H9 (cell line): ENCODE data around the gene PLPP1. TPM values are rescaled to one million over a fixed set of nuclear protein-coding genes. Genes with fewer than 3 reads are reported as not detected.

ENCODE experiments used
- DNase-seq: peaks from one replicate; pipeline ENCODE4 v3.0.0-alpha.2; 2017
- H2AFZ ChIP-seq: one replicate; pipeline ENCODE4 v1.6.1; 2013; ENCODE audit warnings: mild to moderate bottlenecking, low read length, control low read depth, moderate library complexity
- H2AK5ac ChIP-seq: 2 replicates; pipeline ENCODE4 v1.6.1; 2013; ENCODE audit warnings: low read length, control low read depth, mixed read lengths; ENCODE audit not compliant: insufficient read length
- H2BK120ac ChIP-seq: one replicate; pipeline ENCODE4 v1.6.1; 2013; ENCODE audit warnings: low read depth, mild to moderate bottlenecking, low read length, control low read depth, inconsistent platforms; ENCODE audit not compliant: poor library complexity, severe bottlenecking
- H2BK12ac ChIP-seq: 2 replicates; pipeline ENCODE4 v1.6.1; 2013; ENCODE audit warnings: low read length, control low read depth, mixed read lengths, low read depth; ENCODE audit not compliant: insufficient read length
- H2BK15ac ChIP-seq: 2 replicates; pipeline ENCODE4 v1.6.1; 2013; ENCODE audit warnings: low read depth, low read length, control low read depth
- H2BK20ac ChIP-seq: one replicate; pipeline ENCODE4 v1.6.1; 2013; ENCODE audit warnings: low read depth, mild to moderate bottlenecking, low read length, control low read depth, inconsistent platforms; ENCODE audit not compliant: poor library complexity, severe bottlenecking
- H2BK5ac ChIP-seq: 2 replicates; pipeline ENCODE4 v1.6.1; 2013; ENCODE audit warnings: low read length, control low read depth, mixed read lengths; ENCODE audit not compliant: insufficient read length
- H3K14ac ChIP-seq: 2 replicates; pipeline ENCODE4 v1.6.1; 2013; ENCODE audit warnings: low read length, control low read depth; ENCODE audit not compliant: insufficient read depth
- H3K18ac ChIP-seq: 2 replicates; pipeline ENCODE4 v1.6.1; 2013; ENCODE audit warnings: low read depth, mild to moderate bottlenecking, mixed read lengths, low read length, control low read depth; ENCODE audit not compliant: insufficient read length
- H3K23ac ChIP-seq: 2 replicates; pipeline ENCODE4 v1.6.1; 2013; ENCODE audit warnings: low read length, control low read depth, mixed read lengths, low read depth; ENCODE audit not compliant: insufficient read length
- H3K23me2 ChIP-seq: 2 replicates; pipeline ENCODE4 v1.6.1; 2013; ENCODE audit warnings: low read depth, mild to moderate bottlenecking, mixed read lengths, low read length, control low read depth; ENCODE audit not compliant: insufficient read length, poor library complexity, severe bottlenecking
- H3K27ac ChIP-seq: 2 replicates; pipeline ENCODE4 v1.5.1; 2013; ENCODE audit warnings: low read length, control low read depth, mixed read lengths, low read depth; ENCODE audit not compliant: insufficient read length
- H3K27me3 ChIP-seq: 2 replicates; pipeline ENCODE4 v1.6.1; 2013; ENCODE audit warnings: low read length, control low read depth, inconsistent platforms; ENCODE audit not compliant: insufficient read depth
- H3K4ac ChIP-seq: 2 replicates; pipeline ENCODE4 v1.6.1; 2013; ENCODE audit warnings: low read depth, mild to moderate bottlenecking, control low read depth, inconsistent platforms, low read length, moderate library complexity
- H3K4me1 ChIP-seq: 2 replicates; pipeline ENCODE4 v1.6.1; 2013; ENCODE audit warnings: low read length, control low read depth, inconsistent platforms; ENCODE audit not compliant: insufficient read depth
- H3K4me2 ChIP-seq: 2 replicates; pipeline ENCODE4 v1.6.1; 2013; ENCODE audit warnings: low read length, control low read depth, mixed read lengths; ENCODE audit not compliant: insufficient read length, insufficient read depth
- H3K56ac ChIP-seq: 2 replicates; pipeline ENCODE4 v1.6.1; 2013; ENCODE audit warnings: low read depth, mild to moderate bottlenecking, mixed read lengths, low read length, control low read depth; ENCODE audit not compliant: insufficient read length
- H3K79me1 ChIP-seq: 2 replicates; pipeline ENCODE4 v1.6.1; 2013; ENCODE audit warnings: low read depth, mild to moderate bottlenecking, moderate library complexity, low read length, control low read depth, inconsistent platforms; ENCODE audit not compliant: insufficient read depth, poor library complexity, severe bottlenecking
- H3K79me2 ChIP-seq: 2 replicates; pipeline ENCODE4 v1.6.1; 2013; ENCODE audit warnings: low read length, control low read depth, inconsistent platforms; ENCODE audit not compliant: insufficient read depth
- H3K9ac ChIP-seq: 2 replicates; pipeline ENCODE4 v1.6.1; 2013; ENCODE audit warnings: low read length, control low read depth, mixed read lengths; ENCODE audit not compliant: insufficient read length; ENCODE audit errors: extremely low read depth
- H3K9me3 ChIP-seq: one replicate; pipeline ENCODE4 v1.6.1; 2013; ENCODE audit warnings: low read depth, low read length, inconsistent platforms; ENCODE audit not compliant: control insufficient read depth
- H3T11ph ChIP-seq: one replicate; pipeline ENCODE4 v1.6.1; 2013; ENCODE audit warnings: mild to moderate bottlenecking, low read length, control low read depth, inconsistent platforms
- H4K20me1 ChIP-seq: one replicate; pipeline ENCODE4 v1.6.1; 2013; ENCODE audit not compliant: control insufficient read depth, insufficient read length, insufficient read depth
- H4K5ac ChIP-seq: 2 replicates; pipeline ENCODE4 v1.6.1; 2013; ENCODE audit warnings: low read depth, mild to moderate bottlenecking, mixed read lengths, low read length, control low read depth; ENCODE audit not compliant: insufficient read length
- H4K8ac ChIP-seq: replicated peaks from 2 replicates; pipeline ENCODE4 v1.6.1; 2013; ENCODE audit warnings: low read length, control low read depth, mixed read lengths, low read depth; ENCODE audit not compliant: insufficient read length
- H4K91ac ChIP-seq: 2 replicates; pipeline ENCODE4 v1.6.1; 2013; ENCODE audit warnings: low read depth, mild to moderate bottlenecking, moderate library complexity, mixed read lengths, low read length, control low read depth; ENCODE audit not compliant: insufficient read length
- H3K27ac Mint-ChIP-seq, 3 experiments: 2 replicates in 2 of 3; 3 replicates in 1 of 3; pipeline ENCODE4 v1.8.0; 2020 to 2021; ENCODE audit warnings: mixed read lengths in 3 of 3, mild to moderate bottlenecking in 1 of 3, moderate library complexity in 1 of 3
- H3K27me3 Mint-ChIP-seq: 2 replicates; pipeline ENCODE4 v1.8.0; 2021; ENCODE audit warnings: low read depth, mild to moderate bottlenecking, moderate library complexity, mixed read lengths
- H3K36me3 Mint-ChIP-seq, 3 experiments: 2 replicates in 2 of 3; 3 replicates in 1 of 3; pipeline ENCODE4 v1.8.0; 2020 to 2021; ENCODE audit warnings: low read depth in 3 of 3, mixed read lengths in 3 of 3; ENCODE audit not compliant: insufficient read depth in 1 of 3
- H3K4me1 Mint-ChIP-seq, 2 experiments: 2 replicates each; pipeline ENCODE4 v1.8.0; 2020; ENCODE audit warnings: mixed read lengths in 2 of 2
- H3K4me3 Mint-ChIP-seq, 2 experiments: 2 replicates in 1 of 2; 3 replicates in 1 of 2; pipeline ENCODE4 v1.8.0; 2020 to 2021; ENCODE audit warnings: mild to moderate bottlenecking in 2 of 2, mixed read lengths in 2 of 2, moderate library complexity in 1 of 2
- H3K9me3 Mint-ChIP-seq, 2 experiments: 2 replicates in 1 of 2; 3 replicates in 1 of 2; pipeline ENCODE4 v1.8.0; 2020; ENCODE audit warnings: mild to moderate bottlenecking in 2 of 2, mixed read lengths in 2 of 2, moderate library complexity in 1 of 2
- WGBS: extraction: QIAGEN DNeasy Blood & Tissue Kit; methylation state at CpG from one replicate; pipeline ENCODE4 v1.1.7; 2013; ENCODE audit warnings: missing lambda C conversion rate, low lambda C conversion rate, mixed read lengths; ENCODE audit not compliant: insufficient read length; ENCODE audit errors: extremely low coverage; 5-methylcytosine and 5-hydroxymethylcytosine counted together
- total RNA-seq: library from RNA; stranded (reverse); gene quantifications from 2 replicates; pipeline ENCODE4 v1.2.1, GENCODE V29; 2021
- TF ChIP-seq, protein P1 (sequence below): fragments of 200-600 bp; sonication (generic); conservative IDR thresholded peaks from 3 replicates; pipeline ENCODE4 v1.8.0; 2021; ENCODE audit warnings: antibody characterized with exemption, mild to moderate bottlenecking

PLPP1 gene
- total RNA-seq, 1 experiment from 2014 or later = 85.9 TPM

DNA sequence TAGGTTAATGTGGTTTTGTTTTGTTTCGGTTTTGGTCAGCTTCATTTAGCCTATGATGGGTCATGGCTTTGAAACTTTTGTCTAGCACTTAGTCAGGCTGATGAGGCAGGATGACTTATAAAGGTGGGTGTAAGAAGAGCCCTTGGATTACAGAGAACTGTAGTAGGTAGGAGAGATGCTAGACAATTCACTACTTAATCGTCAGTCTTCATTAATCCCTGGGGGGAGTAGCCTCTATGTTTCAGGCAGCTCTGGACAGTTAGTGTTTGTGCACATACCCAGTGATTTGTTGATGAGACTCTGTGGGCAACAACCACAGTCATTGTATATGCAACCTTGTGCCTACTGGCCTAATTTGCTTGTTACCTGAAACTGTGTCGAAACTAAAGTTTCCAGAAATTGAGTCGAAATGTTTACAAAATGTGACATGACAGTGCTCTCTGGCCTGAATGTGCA, 113.7 kb downstream of the PLPP1 start:
- Mint-ChIP-seq H3K4me3 (no peak overlapping the region), H3K36me3 (peaks cover 26 to 70% (median 29%) of the 10 kb centered on the region in 3 experiments), H3K4me1 (peaks cover 6 to 15% of the 10 kb centered on the region in 2 experiments), H3K27me3 (no peaks in the 10 kb centered on the region; the same call in 1 of the 2 replicates), H3K9me3 (no peaks in the 10 kb centered on the region), H3K27ac (peak overlapping the region in 2 of 3 experiments; percentile 47 to 83; a peak in 4 of 7 replicates)
- H3K23ac ChIP-seq = no peak overlapping the region
- H3K79me2 ChIP-seq = no peaks in the 10 kb centered on the region
- no peak overlapping the region for H2AK5ac ChIP-seq
- no peak overlapping the region for H4K8ac ChIP-seq
- no peak overlapping the region for H2BK12ac ChIP-seq
- no peak overlapping the region for H3K18ac ChIP-seq
- H2AFZ ChIP-seq = no peak overlapping the region
- no peak overlapping the region for H2BK15ac ChIP-seq
- H3K56ac ChIP-seq = no peak overlapping the region
- H2BK120ac ChIP-seq = peak overlapping the region; percentile 19
- H3K14ac ChIP-seq = no peak overlapping the region
- H4K20me1 ChIP-seq = no peaks in the 10 kb centered on the region
- no peak overlapping the region for H4K5ac ChIP-seq
- no peak overlapping the region for H3K9ac ChIP-seq
- H3K4ac ChIP-seq = no peak overlapping the region
- WGBS = no CpG with 5 or more reads among the region's 4 CpGs
- no peak overlapping the region for H3K27ac ChIP-seq
- no peaks in the 10 kb centered on the region for H3K27me3 ChIP-seq
- no peaks in the 10 kb centered on the region for H3K23me2 ChIP-seq
- H3K79me1 ChIP-seq = no peaks in the 10 kb centered on the region
- no peak for DNase-seq
- no peak overlapping the region for H2BK20ac ChIP-seq
- TF ChIP-seq, protein P1, sequence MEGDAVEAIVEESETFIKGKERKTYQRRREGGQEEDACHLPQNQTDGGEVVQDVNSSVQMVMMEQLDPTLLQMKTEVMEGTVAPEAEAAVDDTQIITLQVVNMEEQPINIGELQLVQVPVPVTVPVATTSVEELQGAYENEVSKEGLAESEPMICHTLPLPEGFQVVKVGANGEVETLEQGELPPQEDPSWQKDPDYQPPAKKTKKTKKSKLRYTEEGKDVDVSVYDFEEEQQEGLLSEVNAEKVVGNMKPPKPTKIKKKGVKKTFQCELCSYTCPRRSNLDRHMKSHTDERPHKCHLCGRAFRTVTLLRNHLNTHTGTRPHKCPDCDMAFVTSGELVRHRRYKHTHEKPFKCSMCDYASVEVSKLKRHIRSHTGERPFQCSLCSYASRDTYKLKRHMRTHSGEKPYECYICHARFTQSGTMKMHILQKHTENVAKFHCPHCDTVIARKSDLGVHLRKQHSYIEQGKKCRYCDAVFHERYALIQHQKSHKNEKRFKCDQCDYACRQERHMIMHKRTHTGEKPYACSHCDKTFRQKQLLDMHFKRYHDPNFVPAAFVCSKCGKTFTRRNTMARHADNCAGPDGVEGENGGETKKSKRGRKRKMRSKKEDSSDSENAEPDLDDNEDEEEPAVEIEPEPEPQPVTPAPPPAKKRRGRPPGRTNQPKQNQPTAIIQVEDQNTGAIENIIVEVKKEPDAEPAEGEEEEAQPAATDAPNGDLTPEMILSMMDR = no peak
- no peaks in the 10 kb centered on the region; the same call in 1 of the 2 replicates for H3K4me1 ChIP-seq
- no peak overlapping the region for H3K4me2 ChIP-seq
- H2BK5ac ChIP-seq = no peak overlapping the region
- H3K9me3 ChIP-seq = no peaks in the 10 kb centered on the region
- H3T11ph ChIP-seq = no peak overlapping the region
- no peak overlapping the region for H4K91ac ChIP-seq
